Smooth muscle cell (in vitro differentiated cells): ENCODE data around the gene NR6A1. TPM values are rescaled to one million over a fixed set of nuclear protein-coding genes. Genes with fewer than 3 reads are reported as not detected.

Experiments
- DNase-seq: peaks from one replicate; lab custom pipeline; 2025; ENCODE audit not compliant: unreplicated experiment; lab: John Stamatoyannopoulos, UW
- H2AFZ ChIP-seq: fragments of 200-600 bp; sonication (generic); 2 replicates; pipeline ENCODE4 v1.6.0; 2016; ENCODE audit warnings: antibody characterized with exemption, low read depth, mild to moderate bottlenecking
- H3F3A ChIP-seq: fragments of 200-600 bp; sonication (generic); 2 replicates; pipeline ENCODE4 v1.6.0; 2017; ENCODE audit warnings: antibody characterized with exemption, low read depth
- H3K27ac ChIP-seq: fragments of 200-600 bp; sonication (generic); 2 replicates; pipeline ENCODE4 v1.5.1; 2016; ENCODE audit warnings: low read depth, mild to moderate bottlenecking
- H3K27me3 ChIP-seq: fragments of 200-600 bp; sonication (generic); 2 replicates; pipeline ENCODE4 v1.6.1; 2016; ENCODE audit warnings: low read depth, mild to moderate bottlenecking
- H3K36me3 ChIP-seq: fragments of 200-600 bp; sonication (generic); 2 replicates; pipeline ENCODE4 v1.5.1; 2016; ENCODE audit warnings: low read depth
- H3K4me1 ChIP-seq: fragments of 200-600 bp; sonication (generic); 2 replicates; pipeline ENCODE4 v1.5.1; 2016; ENCODE audit warnings: low read depth
- H3K4me2 ChIP-seq: fragments of 200-600 bp; sonication (generic); 2 replicates; pipeline ENCODE4 v1.6.0; 2016; ENCODE audit warnings: mild to moderate bottlenecking
- H3K4me3 ChIP-seq: fragments of 200-600 bp; sonication (generic); 2 replicates; pipeline ENCODE4 v1.5.1; 2016; ENCODE audit warnings: mild to moderate bottlenecking
- H3K79me2 ChIP-seq: fragments of 200-600 bp; sonication (generic); 2 replicates; pipeline ENCODE4 v1.6.0; 2016; ENCODE audit warnings: low read depth, mild to moderate bottlenecking
- H3K9ac ChIP-seq: fragments of 200-600 bp; sonication (generic); 2 replicates; pipeline ENCODE4 v1.6.0; 2016; ENCODE audit warnings: low read depth
- H3K9me3 ChIP-seq: fragments of 200-600 bp; sonication (generic); replicated peaks from 2 replicates; pipeline ENCODE4 v1.5.1; 2016; ENCODE audit warnings: low read depth
- H4K20me1 ChIP-seq: fragments of 200-600 bp; sonication (generic); 2 replicates; pipeline ENCODE4 v1.6.0; 2016; ENCODE audit warnings: low read depth
- WGBS: methylation state at CpG from one replicate; pipeline ENCODE4 v1.1.7; 2016; ENCODE audit warnings: low lambda C conversion rate; 5-methylcytosine and 5-hydroxymethylcytosine counted together
- polyA plus RNA-seq: library from polyadenylated mRNA; unstranded; fragments of >200 nt; fragmentation: Nextera tagmentation; extraction: Ambion mirVana; gene quantifications from 2 replicates; pipeline ENCODE4 v1.2.1, GENCODE V29; 2016
- total RNA-seq: library from RNA; depleted of rRNA; stranded (reverse); fragments of >200 nt; gene quantifications from 2 replicates; pipeline ENCODE4 v1.2.3, GENCODE V29; 2014
- TF ChIP-seq, protein P1 (sequence below): fragments of 200-600 bp; sonication (generic); IDR thresholded peaks from 2 replicates; pipeline ENCODE4 v1.5.1; 2017; ENCODE audit warnings: borderline replicate concordance, mild to moderate bottlenecking, antibody characterized with exemption; ENCODE audit not compliant: insufficient read depth, poor library complexity, severe bottlenecking

NR6A1 gene
- total and polyA plus RNA-seq, 2 experiments from 2014 or later = 0.17 to 0.31 TPM

DNA sequence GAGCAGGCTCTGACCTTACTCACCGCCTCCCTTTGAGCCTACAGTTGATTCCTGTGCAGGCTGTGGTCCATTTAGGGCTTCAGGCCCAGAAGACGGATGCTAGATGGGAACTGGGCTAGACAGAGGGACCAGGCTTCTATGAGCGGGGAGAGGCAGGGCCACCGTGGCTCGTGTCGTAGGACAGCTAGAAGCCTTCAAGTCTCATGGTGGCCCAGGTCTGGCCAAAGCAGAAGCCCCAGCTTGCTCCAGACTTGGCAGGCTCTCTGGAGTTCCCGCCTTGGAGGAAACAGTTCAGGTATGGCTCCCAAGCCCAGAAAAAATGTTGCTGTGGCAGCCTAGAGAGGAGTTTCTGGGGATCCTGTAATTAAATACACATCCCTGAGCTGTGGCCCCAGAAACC is 253.0 kb downstream of the NR6A1 start:
- TF ChIP-seq, protein P1, sequence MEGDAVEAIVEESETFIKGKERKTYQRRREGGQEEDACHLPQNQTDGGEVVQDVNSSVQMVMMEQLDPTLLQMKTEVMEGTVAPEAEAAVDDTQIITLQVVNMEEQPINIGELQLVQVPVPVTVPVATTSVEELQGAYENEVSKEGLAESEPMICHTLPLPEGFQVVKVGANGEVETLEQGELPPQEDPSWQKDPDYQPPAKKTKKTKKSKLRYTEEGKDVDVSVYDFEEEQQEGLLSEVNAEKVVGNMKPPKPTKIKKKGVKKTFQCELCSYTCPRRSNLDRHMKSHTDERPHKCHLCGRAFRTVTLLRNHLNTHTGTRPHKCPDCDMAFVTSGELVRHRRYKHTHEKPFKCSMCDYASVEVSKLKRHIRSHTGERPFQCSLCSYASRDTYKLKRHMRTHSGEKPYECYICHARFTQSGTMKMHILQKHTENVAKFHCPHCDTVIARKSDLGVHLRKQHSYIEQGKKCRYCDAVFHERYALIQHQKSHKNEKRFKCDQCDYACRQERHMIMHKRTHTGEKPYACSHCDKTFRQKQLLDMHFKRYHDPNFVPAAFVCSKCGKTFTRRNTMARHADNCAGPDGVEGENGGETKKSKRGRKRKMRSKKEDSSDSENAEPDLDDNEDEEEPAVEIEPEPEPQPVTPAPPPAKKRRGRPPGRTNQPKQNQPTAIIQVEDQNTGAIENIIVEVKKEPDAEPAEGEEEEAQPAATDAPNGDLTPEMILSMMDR = no peak
- Histone ChIP-seq H3K4me3 (no peak overlapping the region), H3K27me3 (no peaks in the 10 kb centered on the region), H3K9ac (no peak overlapping the region), H3K36me3 (no peaks in the 10 kb centered on the region), H3K79me2 (no peaks in the 10 kb centered on the region), H3K27ac (no peak overlapping the region), H4K20me1 (no peaks in the 10 kb centered on the region), H3K4me2 (no peak overlapping the region), H3K9me3 (no peaks in the 10 kb centered on the region), H3F3A (no peaks in the 10 kb centered on the region), H3K4me1 (no peaks in the 10 kb centered on the region), H2AFZ (no peak overlapping the region)
- WGBS = 96% methylated on average over 7 of the region's 7 CpGs
- DNase-seq = no peak

DNA sequence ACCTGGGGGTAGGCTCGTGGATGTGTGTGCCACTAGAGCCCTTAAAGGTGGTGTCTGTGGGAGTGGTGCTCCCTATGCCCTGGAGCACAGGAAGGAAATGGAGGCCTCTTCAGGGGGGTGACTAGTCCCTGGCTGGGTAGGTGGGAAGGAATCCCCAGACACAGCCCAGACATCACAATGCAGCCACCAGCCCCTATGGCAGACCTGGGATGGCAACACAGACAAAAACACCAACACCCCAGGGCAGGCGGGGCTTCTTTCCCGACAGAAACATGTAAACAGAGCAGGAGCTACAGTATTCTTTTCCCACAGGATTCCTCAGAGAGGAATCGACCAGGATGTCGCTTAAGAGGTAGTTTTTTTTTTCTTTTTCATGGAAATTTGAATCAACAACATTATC is 253.5 kb downstream of the NR6A1 start:
- H3K36me3 ChIP-seq = no peaks in the 10 kb centered on the region
- no peak overlapping the region for H3K27ac ChIP-seq
- 80% methylated on average over 5 of the region's 5 CpGs for WGBS
- H3K4me3 ChIP-seq = no peak overlapping the region
- no peaks in the 10 kb centered on the region for H3F3A ChIP-seq
- H4K20me1 ChIP-seq = no peaks in the 10 kb centered on the region
- TF ChIP-seq, protein P1 = no peak
- no peak overlapping the region for H2AFZ ChIP-seq
- H3K9ac ChIP-seq = no peak overlapping the region
- no peaks in the 10 kb centered on the region for H3K79me2 ChIP-seq
- H3K27me3 ChIP-seq = no peaks in the 10 kb centered on the region
- no peaks in the 10 kb centered on the region for H3K4me1 ChIP-seq
- H3K9me3 ChIP-seq = no peaks in the 10 kb centered on the region
- no peak overlapping the region for H3K4me2 ChIP-seq
- no peak for DNase-seq

DNA sequence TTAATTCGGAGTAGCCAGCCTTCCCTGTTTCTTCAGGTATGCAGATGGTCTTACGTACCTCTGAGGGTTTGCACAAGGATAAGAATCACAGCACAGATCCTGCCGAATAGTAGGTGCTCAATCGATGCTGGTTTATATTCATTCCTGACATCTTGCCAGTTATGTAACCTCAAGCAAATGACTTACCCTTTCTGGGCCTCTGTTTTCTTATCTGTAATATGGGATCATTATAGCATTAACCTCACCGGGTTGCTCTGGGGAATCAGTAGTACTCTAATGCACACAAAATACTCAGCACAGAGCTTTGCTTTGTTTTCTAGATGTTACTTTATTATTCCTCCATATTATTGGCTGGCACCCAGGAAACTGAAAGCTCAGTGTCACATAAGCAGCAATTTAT is 256.2 kb downstream of the NR6A1 start:
- H3K4me1 ChIP-seq = no peaks in the 10 kb centered on the region
- WGBS = 88% methylated on average over 5 of the region's 5 CpGs
- H3K36me3 ChIP-seq = no peaks in the 10 kb centered on the region
- TF ChIP-seq, protein P1 = no peak
- no peaks in the 10 kb centered on the region for H4K20me1 ChIP-seq
- no peaks in the 10 kb centered on the region for H3F3A ChIP-seq
- H2AFZ ChIP-seq = no peak overlapping the region
- no peak overlapping the region for H3K4me2 ChIP-seq
- no peaks in the 10 kb centered on the region for H3K9me3 ChIP-seq
- no peak overlapping the region for H3K4me3 ChIP-seq
- no peak overlapping the region for H3K27ac ChIP-seq
- no peak for DNase-seq
- no peak overlapping the region for H3K9ac ChIP-seq
- H3K79me2 ChIP-seq = no peaks in the 10 kb centered on the region
- H3K27me3 ChIP-seq = no peaks in the 10 kb centered on the region

DNA sequence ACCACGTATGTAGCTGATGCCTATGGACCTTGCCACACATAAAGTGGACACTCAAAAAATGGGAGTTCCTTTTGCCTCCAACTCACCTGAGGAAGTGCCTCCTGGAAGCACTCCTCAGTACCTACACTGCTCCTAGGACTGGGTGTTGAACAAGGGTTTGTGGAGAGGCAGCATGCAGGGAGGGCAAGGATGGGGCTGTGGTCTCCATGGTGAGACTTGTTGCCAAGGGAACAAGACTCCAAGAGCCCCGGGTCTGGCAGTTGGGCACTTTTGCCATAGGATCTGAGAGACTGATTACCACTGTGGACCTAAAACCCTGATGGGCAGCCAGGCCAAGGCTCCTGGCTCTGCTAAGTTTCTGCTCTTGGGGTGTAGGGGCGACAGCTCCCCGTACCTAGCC is 257.0 kb downstream of the NR6A1 start:
- H3K9me3 ChIP-seq = no peaks in the 10 kb centered on the region
- no peaks in the 10 kb centered on the region for H4K20me1 ChIP-seq
- no peak overlapping the region for H3K9ac ChIP-seq
- no peaks in the 10 kb centered on the region for H3K4me1 ChIP-seq
- TF ChIP-seq, protein P1 = no peak
- no peaks in the 10 kb centered on the region for H3K36me3 ChIP-seq
- DNase-seq = no peak
- no peak overlapping the region for H2AFZ ChIP-seq
- no peak overlapping the region for H3K4me3 ChIP-seq
- no peak overlapping the region for H3K27ac ChIP-seq
- H3K79me2 ChIP-seq = no peaks in the 10 kb centered on the region
- H3K4me2 ChIP-seq = no peak overlapping the region
- WGBS = 100% methylated on average over 4 of the region's 4 CpGs
- no peaks in the 10 kb centered on the region for H3F3A ChIP-seq
- no peaks in the 10 kb centered on the region for H3K27me3 ChIP-seq
